GM23248 (cell line): Measurements from ENCODE around the gene TEAD1. TPM values are rescaled to one million over a fixed set of nuclear protein-coding genes. Genes with fewer than 3 reads are reported as not detected.

Source experiments
- DNase-seq: peaks from one replicate; pipeline ENCODE4 v3.0.0-alpha.2; 2015
- H2AFZ ChIP-seq: fragments of 200-600 bp; sonication (generic); 2 replicates; pipeline ENCODE4 v1.6.1; 2016; ENCODE audit warnings: antibody characterized with exemption
- H3F3A ChIP-seq: fragments of 200-600 bp; sonication (generic); 2 replicates; pipeline ENCODE4 v1.6.1; 2016; ENCODE audit warnings: mild to moderate bottlenecking, antibody characterized with exemption, mixed run types; ENCODE audit not compliant: insufficient read depth
- H3K27ac ChIP-seq: fragments of 200-600 bp; sonication (generic); 2 replicates; pipeline ENCODE4 v1.5.1; 2016; ENCODE audit warnings: mild to moderate bottlenecking
- H3K27me3 ChIP-seq: fragments of 200-600 bp; sonication (generic); replicated peaks from 2 replicates; pipeline ENCODE4 v1.6.1; 2016; ENCODE audit warnings: mild to moderate bottlenecking; ENCODE audit not compliant: insufficient read depth
- H3K36me3 ChIP-seq: fragments of 200-600 bp; sonication (generic); 2 replicates; pipeline ENCODE4 v1.6.1; 2016; ENCODE audit warnings: low read depth, mild to moderate bottlenecking
- H3K4me1 ChIP-seq: fragments of 200-600 bp; sonication (generic); 2 replicates; pipeline ENCODE4 v1.6.1; 2016; ENCODE audit warnings: mild to moderate bottlenecking; ENCODE audit not compliant: insufficient read depth
- H3K4me2 ChIP-seq: fragments of 200-600 bp; sonication (generic); one replicate; pipeline ENCODE4 v1.6.1; 2016; ENCODE audit warnings: mild to moderate bottlenecking; ENCODE audit not compliant: unreplicated experiment
- H3K4me3 ChIP-seq: fragments of 200-600 bp; sonication (generic); 2 replicates; pipeline ENCODE4 v1.5.1; 2016; ENCODE audit warnings: mild to moderate bottlenecking
- H3K79me2 ChIP-seq: fragments of 200-600 bp; sonication (generic); 2 replicates; pipeline ENCODE4 v1.6.1; 2016; ENCODE audit warnings: mild to moderate bottlenecking; ENCODE audit not compliant: insufficient read depth
- H3K9ac ChIP-seq: fragments of 200-600 bp; sonication (generic); 2 replicates; pipeline ENCODE4 v1.6.1; 2016; ENCODE audit warnings: mild to moderate bottlenecking
- H3K9me2 ChIP-seq: fragments of 200-600 bp; sonication (generic); 2 replicates; pipeline ENCODE4 v1.6.1; 2016; ENCODE audit warnings: mixed run types, mild to moderate bottlenecking, moderate library complexity; ENCODE audit not compliant: insufficient read depth
- H3K9me3 ChIP-seq: fragments of 200-600 bp; sonication (generic); one replicate; pipeline ENCODE4 v1.6.1; 2017; ENCODE audit warnings: low read depth
- H4K20me1 ChIP-seq: fragments of 200-600 bp; sonication (generic); 2 replicates; pipeline ENCODE4 v1.6.0; 2016; ENCODE audit not compliant: insufficient read depth
- EZH2 ChIP-seq: fragments of 200-600 bp; sonication (generic); IDR thresholded peaks from 2 replicates; pipeline ENCODE4 v1.6.1; 2018; ENCODE audit warnings: antibody characterized with exemption, mild to moderate bottlenecking; ENCODE audit not compliant: insufficient read depth, poor library complexity, severe bottlenecking
- EZH2phosphoT487 ChIP-seq: fragments of 200-600 bp; sonication (generic); IDR thresholded peaks from 2 replicates; pipeline ENCODE4 v1.6.1; 2018; ENCODE audit warnings: antibody characterized with exemption, moderate library complexity, mild to moderate bottlenecking, low read depth; ENCODE audit not compliant: insufficient read depth
- WGBS, 2 experiments: methylation state at CpG; one replicate each; pipeline ENCODE4 v1.1.6; 2015 to 2017; ENCODE audit warnings: low lambda C conversion rate in 2 of 2, low coverage in 1 of 2; ENCODE audit errors: missing lambda C conversion rate in 2 of 2; 5-methylcytosine and 5-hydroxymethylcytosine counted together
- in situ Hi-C: fragments of 300-500 bp; cut with MboI; formaldehyde crosslinking; loops from 2 replicates; pipeline ENCODE4 v1.15.0; 2020
- polyA plus RNA-seq: library from polyadenylated mRNA; unstranded; fragments of >200 nt; fragmentation: Nextera tagmentation; extraction: Ambion mirVana; gene quantifications from 2 replicates; pipeline ENCODE4 v1.2.1, GENCODE V29; 2016
- total RNA-seq: library from RNA; depleted of rRNA; stranded (reverse); fragments of >200 nt; shearing (Covaris generic); gene quantifications from 2 replicates; pipeline ENCODE4 v1.2.3, GENCODE V29; 2014

Gene TEAD1
- total and polyA plus RNA-seq, 2 experiments from 2014 or later: 52.3 to 144 TPM

DNA sequence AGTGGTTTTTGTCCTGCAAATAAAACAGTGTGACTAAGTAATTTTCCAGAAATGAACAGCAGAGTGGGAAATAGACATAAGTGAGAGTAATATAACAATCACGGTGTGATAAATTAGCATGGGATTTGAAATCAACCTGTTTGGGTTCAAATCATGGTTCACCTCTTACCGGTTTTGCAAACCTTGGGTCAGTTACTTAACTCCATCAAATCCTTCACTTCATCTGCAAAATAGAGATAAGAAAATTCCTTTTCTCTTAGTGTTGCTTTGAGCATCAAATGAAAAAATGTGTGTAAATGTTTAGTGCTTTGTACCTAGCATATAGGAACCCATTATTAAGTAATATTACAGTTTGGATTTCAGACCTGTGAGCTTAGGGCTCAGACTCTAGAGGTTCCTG, 152.2 kb downstream of the TEAD1 start:
- TF ChIP-seq EZH2: no peak
- TF ChIP-seq EZH2phosphoT487: no peak
- no peak overlapping the region for H3K4me2 ChIP-seq
- in situ Hi-C loops: no loop called here
- H3K79me2 ChIP-seq: peaks cover 100% of the 10 kb centered on the region
- H3K9me3 ChIP-seq: no peaks in the 10 kb centered on the region
- no peak overlapping the region for H3K9ac ChIP-seq
- H3K4me1 ChIP-seq: peaks cover 30% of the 10 kb centered on the region
- peaks cover 51% of the 10 kb centered on the region for H3F3A ChIP-seq
- no peaks in the 10 kb centered on the region for H3K9me2 ChIP-seq
- H4K20me1 ChIP-seq: peaks cover 50% of the 10 kb centered on the region
- 81% methylated on average over 2 of the region's 2 CpGs for WGBS, 2 experiments
- no peak overlapping the region for H2AFZ ChIP-seq
- DNase-seq: no peak
- H3K27ac ChIP-seq: no peak overlapping the region
- no peak overlapping the region for H3K4me3 ChIP-seq
- no peaks in the 10 kb centered on the region for H3K27me3 ChIP-seq
- peaks cover 12% of the 10 kb centered on the region for H3K36me3 ChIP-seq

DNA sequence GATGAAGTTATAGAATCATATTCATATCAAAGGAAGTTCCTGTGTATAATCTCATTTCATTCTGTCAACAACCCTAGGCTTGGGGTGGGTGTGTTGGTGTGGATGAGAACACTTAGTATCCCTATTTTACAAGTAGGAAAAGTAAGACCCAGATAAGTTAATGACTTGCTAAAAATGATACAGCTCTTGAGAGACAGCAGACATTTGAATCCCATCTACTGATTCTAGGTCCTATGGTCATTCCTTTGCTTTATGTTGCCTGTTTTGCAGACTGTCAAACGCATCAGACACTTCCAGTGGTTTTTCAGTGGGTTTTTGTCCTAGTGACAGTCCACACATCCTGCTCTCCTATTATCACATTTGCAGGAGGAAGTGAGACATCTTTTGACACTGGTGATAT, 153.1 kb downstream of the TEAD1 start:
- H4K20me1 ChIP-seq: peaks cover 51% of the 10 kb centered on the region
- no peak for TF ChIP-seq EZH2
- TF ChIP-seq EZH2phosphoT487: no peak
- 4 to 29% methylated on average over 1 of the region's 1 CpG for WGBS, 2 experiments
- H3K79me2 ChIP-seq: peaks cover 100% of the 10 kb centered on the region
- peaks cover 12% of the 10 kb centered on the region for H3K36me3 ChIP-seq
- H3K9me3 ChIP-seq: no peaks in the 10 kb centered on the region
- H2AFZ ChIP-seq: no peak overlapping the region
- no peak for DNase-seq
- H3K27ac ChIP-seq: peak overlapping the region; percentile 51
- H3K9ac ChIP-seq: peak overlapping the region; percentile 64
- H3K27me3 ChIP-seq: no peaks in the 10 kb centered on the region
- peaks cover 49% of the 10 kb centered on the region for H3F3A ChIP-seq
- in situ Hi-C loops: no loop called here
- peak overlapping the region; percentile 74 for H3K4me2 ChIP-seq
- H3K9me2 ChIP-seq: no peaks in the 10 kb centered on the region
- peaks cover 33% of the 10 kb centered on the region for H3K4me1 ChIP-seq
- H3K4me3 ChIP-seq: peak overlapping the region; percentile 73

DNA sequence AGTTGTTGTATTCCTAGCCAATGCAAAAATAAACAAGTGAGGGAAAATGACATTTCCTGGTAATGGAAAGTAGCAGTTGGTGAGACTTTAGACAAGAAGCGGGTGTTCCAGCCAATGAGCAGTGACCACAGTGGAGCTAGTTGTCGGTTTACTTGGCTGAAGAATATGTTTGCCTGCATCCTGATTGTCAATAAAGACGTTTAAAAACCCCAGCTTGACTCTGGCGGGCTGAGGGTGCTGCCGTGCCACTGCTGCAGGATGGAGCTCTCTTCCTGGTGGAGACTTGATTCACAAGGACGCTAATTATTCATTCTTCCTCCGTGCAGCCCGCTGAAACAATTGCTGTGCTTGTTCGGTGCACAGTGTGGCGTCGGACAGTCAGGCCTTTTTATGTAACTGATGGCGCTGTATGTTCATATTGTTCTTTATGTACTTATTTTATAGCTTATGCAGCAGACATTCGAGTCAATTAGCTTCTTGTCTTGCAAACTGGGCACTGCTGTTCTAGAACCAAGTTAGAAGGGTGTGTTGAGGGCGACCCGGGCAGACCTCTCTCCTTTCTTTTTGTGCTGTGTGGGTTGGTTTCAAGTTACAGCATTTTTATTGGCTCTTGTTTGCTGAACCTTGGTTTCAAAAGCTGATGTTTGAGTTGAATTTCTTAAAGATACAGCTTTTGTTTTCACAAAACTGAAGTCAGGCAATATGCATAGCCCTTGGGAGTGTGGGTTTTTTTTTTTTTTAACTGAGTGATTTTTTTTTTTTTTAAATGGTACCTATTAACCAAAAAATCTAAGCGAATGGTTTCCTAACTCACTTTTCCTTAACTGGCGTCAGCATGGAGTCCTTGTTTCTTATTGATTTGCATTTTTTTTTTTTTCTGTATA, 153.9 kb downstream of the TEAD1 start:
- H2AFZ ChIP-seq: peak overlapping the region; percentile 60
- peaks cover 8% of the 10 kb centered on the region for H3K36me3 ChIP-seq
- peak overlapping the region; percentile 64 for H3K9ac ChIP-seq
- TF ChIP-seq EZH2: no peak
- no peak for TF ChIP-seq EZH2phosphoT487
- H3K27me3 ChIP-seq: no peaks in the 10 kb centered on the region
- peaks cover 54% of the 10 kb centered on the region for H3F3A ChIP-seq
- in situ Hi-C loops: no loop called here
- peaks cover 47% of the 10 kb centered on the region for H4K20me1 ChIP-seq
- peak overlapping the region; percentile 73 for H3K4me3 ChIP-seq
- H3K4me1 ChIP-seq: peaks cover 41% of the 10 kb centered on the region
- peak overlapping the region; percentile 51 for H3K27ac ChIP-seq
- H3K9me3 ChIP-seq: no peaks in the 10 kb centered on the region
- DNase-seq: peak; percentile 75
- 1 to 3% methylated on average over 17 of the region's 17 CpGs for WGBS, 2 experiments
- H3K4me2 ChIP-seq: peak overlapping the region; percentile 74
- H3K79me2 ChIP-seq: peaks cover 100% of the 10 kb centered on the region
- no peaks in the 10 kb centered on the region for H3K9me2 ChIP-seq

DNA sequence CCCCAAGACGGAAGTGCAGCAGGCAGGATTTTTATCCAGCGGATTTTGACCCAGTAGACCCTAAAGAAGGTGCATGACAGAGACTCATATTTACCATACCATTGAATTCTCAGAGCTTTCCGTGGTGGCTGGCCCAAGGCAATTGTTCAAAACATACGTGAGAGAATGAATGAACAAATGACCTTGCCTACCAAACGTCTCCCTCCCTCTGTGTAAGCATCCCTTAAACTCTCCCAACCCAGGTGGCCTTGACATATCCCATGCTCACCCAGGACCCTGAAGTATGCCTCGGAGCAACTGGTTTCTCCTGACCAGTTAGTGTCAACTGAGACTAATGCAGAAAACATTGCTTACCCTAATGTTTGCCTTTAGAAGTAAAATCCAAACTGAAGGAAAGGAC, 154.9 kb downstream of the TEAD1 start:
- no peak for DNase-seq
- H3K4me2 ChIP-seq: peak overlapping the region; percentile 74
- H2AFZ ChIP-seq: no peak overlapping the region
- H3K9me2 ChIP-seq: no peaks in the 10 kb centered on the region
- no peaks in the 10 kb centered on the region for H3K27me3 ChIP-seq
- peaks cover 6% of the 10 kb centered on the region; the same call in 1 of the 2 replicates for H3K36me3 ChIP-seq
- TF ChIP-seq EZH2phosphoT487: no peak
- peaks cover 62% of the 10 kb centered on the region for H3F3A ChIP-seq
- peak overlapping the region; percentile 51; the same call in 1 of the 2 replicates for H3K27ac ChIP-seq
- H4K20me1 ChIP-seq: peaks cover 50% of the 10 kb centered on the region
- peak overlapping the region; percentile 73 for H3K4me3 ChIP-seq
- H3K9me3 ChIP-seq: no peaks in the 10 kb centered on the region
- WGBS, 2 experiments: 66 to 73% methylated on average over 6 of the region's 6 CpGs
- peaks cover 51% of the 10 kb centered on the region for H3K4me1 ChIP-seq
- in situ Hi-C loops: no loop called here
- peaks cover 100% of the 10 kb centered on the region for H3K79me2 ChIP-seq
- peak overlapping the region; percentile 64 for H3K9ac ChIP-seq
